IMR-90 (cell line): ENCODE measurements around the gene RIMKLA. TPM values are rescaled to one million over a fixed set of nuclear protein-coding genes. Genes with fewer than 3 reads are reported as not detected.

ENCODE experiments used
- ATAC-seq: fragments of 200-7000 bp; cut with Tn5 transposase; 2 replicates; pipeline ENCODE4 v1.9.1; 2020; ENCODE audit warnings: low read depth, mild to moderate bottlenecking, moderate library complexity
- BruUV-seq: library from RNA; stranded (reverse); fragments of 400-500 nt; replicated peaks from 2 replicates; lab custom pipeline; 2021; lab: Mats Ljungman, UMichigan
- CTCF ChIA-PET: fragments of 300-600 bp; formaldehyde crosslinking; extraction: SDS; loops from one replicate; lab custom pipeline; 2021; ENCODE audit warnings: antibody characterized with exemption; lab: Yijun Ruan, JAX
- POLR2A ChIA-PET: fragments of 300-600 bp; sonication (Branson Sonifier 250); formaldehyde crosslinking; loops from one replicate; lab custom pipeline; 2022; ENCODE audit warnings: antibody characterized with exemption; ENCODE audit not compliant: unreplicated experiment; lab: Charles Lee
- DNase-seq: peaks from one replicate; pipeline ENCODE4 v3.0.0; 2013
- H2AFZ ChIP-seq: replicated peaks from 2 replicates; pipeline ENCODE3; 2013; ENCODE audit warnings: low read length, mild to moderate bottlenecking; ENCODE audit not compliant: poor library complexity
- H2AK5ac ChIP-seq: 2 replicates; pipeline ENCODE4 v1.6.1; 2013; ENCODE audit warnings: low read depth, low read length, inconsistent platforms
- H2AK9ac ChIP-seq: replicated peaks from 2 replicates; pipeline ENCODE3; 2013; ENCODE audit warnings: mild to moderate bottlenecking, low read depth, low read length, moderate library complexity; ENCODE audit not compliant: poor library complexity
- H2BK120ac ChIP-seq: 2 replicates; pipeline ENCODE4 v1.6.1; 2013; ENCODE audit warnings: low read depth, low read length, inconsistent platforms
- H2BK15ac ChIP-seq: 3 replicates; pipeline ENCODE4 v1.6.1; 2013; ENCODE audit warnings: low read depth, low read length, inconsistent platforms
- H2BK20ac ChIP-seq: 2 replicates; pipeline ENCODE4 v1.6.1; 2013; ENCODE audit warnings: low read depth, mild to moderate bottlenecking, inconsistent platforms, low read length, moderate library complexity
- H2BK5ac ChIP-seq: 2 replicates; pipeline ENCODE4 v1.6.1; 2013; ENCODE audit warnings: mild to moderate bottlenecking, low read depth, low read length, inconsistent platforms; ENCODE audit not compliant: poor library complexity, severe bottlenecking
- H3K14ac ChIP-seq: replicated peaks from 2 replicates; pipeline ENCODE4 v1.6.1; 2013; ENCODE audit warnings: low read depth, low read length, inconsistent platforms
- H3K18ac ChIP-seq: 2 replicates; pipeline ENCODE4 v1.6.1; 2013; ENCODE audit warnings: low read depth, low read length, control low read depth
- H3K23ac ChIP-seq: 2 replicates; pipeline ENCODE4 v1.6.1; 2013; ENCODE audit warnings: low read depth, low read length, inconsistent platforms
- H3K27ac ChIP-seq: 2 replicates; pipeline ENCODE4 v1.5.1; 2013; ENCODE audit warnings: mild to moderate bottlenecking, control low read depth, low read length; ENCODE audit not compliant: insufficient read depth
- H3K27me3 ChIP-seq: 2 replicates; pipeline ENCODE4 v1.6.1; 2013; ENCODE audit warnings: low read length; ENCODE audit not compliant: control insufficient read depth, insufficient read depth
- H3K36me3 ChIP-seq: 2 replicates; pipeline ENCODE4 v1.6.1; 2013; ENCODE audit warnings: low read length, mixed read lengths; ENCODE audit not compliant: control insufficient read depth, insufficient read depth
- H3K4ac ChIP-seq: 2 replicates; pipeline ENCODE4 v1.6.1; 2013; ENCODE audit warnings: low read depth, low read length, inconsistent platforms
- H3K4me1 ChIP-seq: 2 replicates; pipeline ENCODE4 v1.6.1; 2013; ENCODE audit warnings: low read length, mixed read lengths; ENCODE audit not compliant: control insufficient read depth, insufficient read depth
- H3K4me2 ChIP-seq: 2 replicates; pipeline ENCODE4 v1.6.1; 2013; ENCODE audit warnings: low read depth, mild to moderate bottlenecking, control low read depth, low read length, moderate library complexity
- H3K4me3 ChIP-seq: 2 replicates; pipeline ENCODE4 v1.5.1; 2013; ENCODE audit warnings: low read depth, mild to moderate bottlenecking, control low read depth, low read length, moderate library complexity; ENCODE audit not compliant: insufficient read depth
- H3K56ac ChIP-seq: 2 replicates; pipeline ENCODE4 v1.6.1; 2013; ENCODE audit warnings: low read length, inconsistent platforms; ENCODE audit not compliant: insufficient read depth; ENCODE audit errors: extremely low read depth
- H3K79me1 ChIP-seq, 2 experiments: 2 replicates each; pipeline ENCODE4 v1.6.1; 2013; ENCODE audit warnings: low read length in 2 of 2, inconsistent platforms in 1 of 2, low read depth in 1 of 2
- H3K9ac ChIP-seq: 2 replicates; pipeline ENCODE4 v1.6.1; 2013; ENCODE audit warnings: low read depth, low read length, control low read depth
- H3K9me1 ChIP-seq: 2 replicates; pipeline ENCODE4 v1.6.1; 2013; ENCODE audit warnings: low read length, inconsistent platforms; ENCODE audit not compliant: insufficient read depth
- H3K9me3 ChIP-seq: 2 replicates; pipeline ENCODE4 v1.6.1; 2013; ENCODE audit warnings: low read length; ENCODE audit not compliant: control insufficient read depth, insufficient read depth
- H4K20me1 ChIP-seq: 2 replicates; pipeline ENCODE4 v1.6.1; 2013; ENCODE audit warnings: low read length, inconsistent platforms; ENCODE audit not compliant: insufficient read depth
- H4K5ac ChIP-seq: 2 replicates; pipeline ENCODE4 v1.6.1; 2013; ENCODE audit warnings: mild to moderate bottlenecking, low read depth, low read length, control low read depth
- H4K8ac ChIP-seq, 2 experiments: 2 replicates each; pipeline ENCODE4 v1.6.1; 2013; ENCODE audit warnings: low read depth in 2 of 2, low read length in 2 of 2, control low read depth in 1 of 2, inconsistent platforms in 1 of 2
- H4K91ac ChIP-seq: 2 replicates; pipeline ENCODE4 v1.6.1; 2013; ENCODE audit warnings: low read depth, low read length, inconsistent platforms; ENCODE audit not compliant: insufficient read depth
- CHD1 ChIP-seq: IDR thresholded peaks from 2 replicates; pipeline ENCODE4 v1.6.1; 2012; ENCODE audit warnings: low read depth, low read length, improper control_type of control experiment
- FOS ChIP-seq: fragments of 150-350 bp; IDR thresholded peaks from 2 replicates; pipeline ENCODE4 v1.6.1; 2016; ENCODE audit warnings: low read depth, low read length
- WGBS, 2 experiments: methylation state at CpG; one replicate each; pipeline versions ENCODE4 v1.1.5 to v1.1.7; 2013; ENCODE audit warnings: missing lambda C conversion rate in 2 of 2; ENCODE audit not compliant: insufficient read length in 1 of 2; ENCODE audit errors: extremely low coverage in 2 of 2; 5-methylcytosine and 5-hydroxymethylcytosine counted together
- dilution Hi-C: fragments of 300-500 bp; cut with HindIII; formaldehyde crosslinking; loops from one replicate; pipeline ENCODE4 v1.14.3; 2018; ENCODE audit warnings: low sequenced_read_pairs; ENCODE audit not compliant: unreplicated experiment
- in situ Hi-C: fragments of 300-500 bp; cut with MboI; formaldehyde crosslinking; loops from 3 replicates; pipeline ENCODE4 v1.14.3; 2019; ENCODE audit warnings: low sequenced_read_pairs, inconsistent platforms, mixed read lengths
- intact Hi-C: fragments of 100-400 bp; cut with micrococcal nuclease; formaldehyde crosslinking; loops from 2 replicates; pipeline ENCODE4 v1.10.0; 2022
- polyA plus RNA-seq, 3 experiments: library from polyadenylated mRNA; depleted of rRNA; stranded (reverse); fragments of >200 nt; gene quantifications; 2 replicates each; pipeline ENCODE4 v1.2.3, GENCODE V29; 2012; ENCODE audit warnings: low replicate concordance in 1 of 3
- total RNA-seq: library from RNA; depleted of rRNA; stranded (reverse); fragments of >200 nt; gene quantifications from 2 replicates; pipeline ENCODE4 v1.2.3, GENCODE V29; 2012

Gene RIMKLA
- total and polyA plus RNA-seq, 2 of the 4 experiments (the other 2 are of a cell fraction), result not detected

GRCh38 chr1:42372796-42373195, 7.8 kb upstream of the RIMKLA start:
- H4K20me1 ChIP-seq, result no peaks in the 10 kb centered on the region
- no peak overlapping the region for H4K91ac ChIP-seq
- no peak overlapping the region for H2AK9ac ChIP-seq
- no peak overlapping the region for H3K4me2 ChIP-seq
- intact Hi-C loops (no loop called here), in situ Hi-C loops (no loop called here), dilution Hi-C loops (no loop called here)
- H3K18ac ChIP-seq, result no peak overlapping the region
- no peak overlapping the region for H2BK15ac ChIP-seq
- H3K36me3 ChIP-seq, result no peaks in the 10 kb centered on the region
- H2AK5ac ChIP-seq, result no peak overlapping the region
- no peak for DNase-seq
- no peaks in the 10 kb centered on the region for H3K4me1 ChIP-seq
- H2BK5ac ChIP-seq, result no peak overlapping the region
- H2BK20ac ChIP-seq, result no peak overlapping the region
- H2AFZ ChIP-seq, result no peak overlapping the region
- H3K23ac ChIP-seq, result no peak overlapping the region
- H4K8ac ChIP-seq, result no peak overlapping the region
- POLR2A ChIA-PET, result no interaction called here
- H3K27ac ChIP-seq, result no peak overlapping the region
- ATAC-seq, result no peak
- H3K9ac ChIP-seq, result no peak overlapping the region
- H2BK120ac ChIP-seq, result no peak overlapping the region
- H3K79me1 ChIP-seq, result no peaks in the 10 kb centered on the region
- no peak overlapping the region for H3K4me3 ChIP-seq
- peaks cover 3% of the 10 kb centered on the region; the same call in 1 of the 2 replicates for H3K27me3 ChIP-seq
- WGBS, 2 experiments, result no CpG with 5 or more reads among the region's 2 CpGs
- no peak for TF ChIP-seq FOS
- no peak for TF ChIP-seq CHD1
- no peaks in the 10 kb centered on the region for H3K9me1 ChIP-seq
- CTCF ChIA-PET, result no interaction called here
- H4K5ac ChIP-seq, result no peak overlapping the region
- no peak overlapping the region for H3K56ac ChIP-seq
- no peak overlapping the region for H3K4ac ChIP-seq
- no peaks in the 10 kb centered on the region for H3K9me3 ChIP-seq
- no peak overlapping the region for H3K14ac ChIP-seq
- no TSS peak for BruUV-seq
